SU-DHL-6 (cell line): ENCODE data around the gene SPATA1.
"Not testable (repeated sequence)": the region's sequence is repeated elsewhere in the genome, so short reads cannot be mapped to it uniquely, and the experiment has no call there.

Experiments used
- H2AFZ ChIP-seq: fragments of 200-600 bp; sonication (generic); 2 replicates; pipeline ENCODE4 v1.6.1; 2014; ENCODE audit warnings: low read depth, mild to moderate bottlenecking, moderate library complexity, mixed read lengths, antibody characterized with exemption, low read length; ENCODE audit not compliant: severe bottlenecking
- H3F3A ChIP-seq: fragments of 200-600 bp; shearing (Covaris generic); 2 replicates; pipeline ENCODE4 v1.6.0; 2016; ENCODE audit warnings: antibody characterized with exemption, mild to moderate bottlenecking; ENCODE audit not compliant: insufficient read depth
- H3K27ac ChIP-seq: fragments of 200-600 bp; sonication (generic); 2 replicates; pipeline ENCODE4 v1.5.1; 2016; ENCODE audit warnings: low read depth, mild to moderate bottlenecking, low read length, moderate library complexity, mixed read lengths
- H3K27me3 ChIP-seq: fragments of 200-600 bp; sonication (generic), shearing (Covaris generic); 2 replicates; pipeline ENCODE4 v1.6.0; 2014; ENCODE audit warnings: mild to moderate bottlenecking, low read length
- H3K36me3 ChIP-seq: fragments of 200-600 bp; sonication (generic); 2 replicates; pipeline ENCODE4 v1.6.1; 2014; ENCODE audit warnings: mild to moderate bottlenecking, low read length, mixed read lengths
- H3K4me2 ChIP-seq: fragments of 300-600, 200-600 bp; shearing (Covaris generic), sonication (generic); 2 replicates; pipeline ENCODE4 v1.6.0; 2014; ENCODE audit warnings: low read length, low read depth, mild to moderate bottlenecking; ENCODE audit not compliant: poor library complexity, severe bottlenecking
- H3K4me3 ChIP-seq: fragments of 200-600 bp; sonication (generic); 2 replicates; pipeline ENCODE4 v1.5.1; 2014; ENCODE audit warnings: antibody characterized with exemption, low read length, mild to moderate bottlenecking, mixed read lengths; ENCODE audit not compliant: insufficient read depth, poor library complexity, severe bottlenecking
- H3K79me2 ChIP-seq: fragments of 200-600 bp; sonication (generic); 2 replicates; pipeline ENCODE4 v1.6.1; 2014; ENCODE audit warnings: mild to moderate bottlenecking, low read length, moderate library complexity; ENCODE audit not compliant: insufficient read depth
- H3K9ac ChIP-seq: fragments of 200-600 bp; sonication (generic); 2 replicates; pipeline ENCODE4 v1.7.0; 2014; ENCODE audit warnings: mild to moderate bottlenecking, low read length
- H3K9me2 ChIP-seq: fragments of 200-600 bp; sonication (generic); replicated peaks from 2 replicates; pipeline ENCODE4 v1.6.1; 2014; ENCODE audit warnings: low read length; ENCODE audit not compliant: insufficient read depth
- H3K9me3 ChIP-seq: fragments of 200-600 bp; sonication (generic); 2 replicates; pipeline ENCODE4 v1.6.1; 2014; ENCODE audit warnings: low read length, mixed read lengths; ENCODE audit not compliant: insufficient read depth
- H4K20me1 ChIP-seq: fragments of 200-600 bp; sonication (generic); 2 replicates; pipeline ENCODE4 v1.6.1; 2014; ENCODE audit warnings: low read depth, mild to moderate bottlenecking, antibody characterized with exemption, low read length, moderate library complexity, mixed read lengths
- EZH2phosphoT487 ChIP-seq: fragments of 200-600 bp; sonication (generic), shearing (Covaris generic); conservative IDR thresholded peaks from 2 replicates; pipeline ENCODE4 v1.6.1; 2018; ENCODE audit warnings: mild to moderate bottlenecking, antibody characterized with exemption, low read length, moderate library complexity, mixed read lengths
- TF ChIP-seq, protein P1 (sequence below): fragments of 200-600 bp; sonication (generic); IDR thresholded peaks from one replicate; pipeline ENCODE4 v1.5.1; 2017; ENCODE audit warnings: antibody characterized with exemption, mild to moderate bottlenecking, low read length, moderate library complexity; ENCODE audit not compliant: insufficient read depth, poor library complexity, severe bottlenecking

Gene SPATA1

GRCh38 chr1:84504580-84505492, 1.4 kb upstream of the SPATA1 start:
- Histone ChIP-seq H3K4me3 (peak overlapping the region; percentile 85), H3F3A (peaks cover 21% of the 10 kb centered on the region), H2AFZ (no peak overlapping the region), H3K36me3 (peaks cover 17% of the 10 kb centered on the region; the same call in 1 of the 2 replicates), H3K27me3 (no peaks in the 10 kb centered on the region), H3K4me2 (peak overlapping the region; percentile 75), H3K9me2 (no peaks in the 10 kb centered on the region), H3K9ac (peak overlapping the region; percentile 69), H3K79me2 (peaks cover 58% of the 10 kb centered on the region), H3K27ac (peak overlapping the region; percentile 79), H3K9me3 (no peaks in the 10 kb centered on the region), H4K20me1 (peaks cover 22% of the 10 kb centered on the region; the same call in 1 of the 2 replicates)
- TF ChIP-seq EZH2phosphoT487: no peak
- TF ChIP-seq, protein P1, sequence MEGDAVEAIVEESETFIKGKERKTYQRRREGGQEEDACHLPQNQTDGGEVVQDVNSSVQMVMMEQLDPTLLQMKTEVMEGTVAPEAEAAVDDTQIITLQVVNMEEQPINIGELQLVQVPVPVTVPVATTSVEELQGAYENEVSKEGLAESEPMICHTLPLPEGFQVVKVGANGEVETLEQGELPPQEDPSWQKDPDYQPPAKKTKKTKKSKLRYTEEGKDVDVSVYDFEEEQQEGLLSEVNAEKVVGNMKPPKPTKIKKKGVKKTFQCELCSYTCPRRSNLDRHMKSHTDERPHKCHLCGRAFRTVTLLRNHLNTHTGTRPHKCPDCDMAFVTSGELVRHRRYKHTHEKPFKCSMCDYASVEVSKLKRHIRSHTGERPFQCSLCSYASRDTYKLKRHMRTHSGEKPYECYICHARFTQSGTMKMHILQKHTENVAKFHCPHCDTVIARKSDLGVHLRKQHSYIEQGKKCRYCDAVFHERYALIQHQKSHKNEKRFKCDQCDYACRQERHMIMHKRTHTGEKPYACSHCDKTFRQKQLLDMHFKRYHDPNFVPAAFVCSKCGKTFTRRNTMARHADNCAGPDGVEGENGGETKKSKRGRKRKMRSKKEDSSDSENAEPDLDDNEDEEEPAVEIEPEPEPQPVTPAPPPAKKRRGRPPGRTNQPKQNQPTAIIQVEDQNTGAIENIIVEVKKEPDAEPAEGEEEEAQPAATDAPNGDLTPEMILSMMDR: no peak

- peaks cover 11% of the 10 kb centered on the region; the same call in 1 of the 2 replicates for H3K36me3 ChIP-seq
- peak overlapping the region; percentile 85 for H3K4me3 ChIP-seq
- H2AFZ ChIP-seq: peak overlapping the region; percentile 50
- peak overlapping the region; percentile 79 for H3K27ac ChIP-seq
- no peaks in the 10 kb centered on the region for H3K9me3 ChIP-seq
- TF ChIP-seq EZH2phosphoT487: no peak
- TF ChIP-seq, protein P1: no peak
- peak overlapping the region; percentile 69 for H3K9ac ChIP-seq
- peak overlapping the region; percentile 75 for H3K4me2 ChIP-seq
- no peaks in the 10 kb centered on the region for H3K27me3 ChIP-seq
- peaks cover 51% of the 10 kb centered on the region for H3K79me2 ChIP-seq
- H4K20me1 ChIP-seq: peaks cover 16% of the 10 kb centered on the region; the same call in 1 of the 2 replicates
- H3F3A ChIP-seq: peaks cover 18% of the 10 kb centered on the region
- H3K9me2 ChIP-seq: no peaks in the 10 kb centered on the region
Measured at GRCh38 chr1:84505493-84506001, 639 bp upstream of the SPATA1 start.

- H2AFZ ChIP-seq: peak overlapping the region; percentile 88
- no peaks in the 10 kb centered on the region for H3K9me3 ChIP-seq
- H3K36me3 ChIP-seq: 0 out of 2 replicates have a peak, but pooled peaks cover 3% of the 10 kb centered on the region
- no peaks in the 10 kb centered on the region for H3K27me3 ChIP-seq
- no peaks in the 10 kb centered on the region for H3K9me2 ChIP-seq
- peak overlapping the region; percentile 79 for H3K27ac ChIP-seq
- H3K4me3 ChIP-seq: peak overlapping the region; percentile 85
- H3F3A ChIP-seq: peaks cover 5% of the 10 kb centered on the region; the same call in 1 of the 2 replicates
- peaks cover 8% of the 10 kb centered on the region; the same call in 1 of the 2 replicates for H4K20me1 ChIP-seq
- TF ChIP-seq EZH2phosphoT487: no peak
- TF ChIP-seq, protein P1: no peak
- peak overlapping the region; percentile 69 for H3K9ac ChIP-seq
- peaks cover 38% of the 10 kb centered on the region for H3K79me2 ChIP-seq
- peak overlapping the region; percentile 82 for H3K4me2 ChIP-seq
Measured at GRCh38 chr1:84506729-84507453, 705 bp downstream of the SPATA1 start.

DNA sequence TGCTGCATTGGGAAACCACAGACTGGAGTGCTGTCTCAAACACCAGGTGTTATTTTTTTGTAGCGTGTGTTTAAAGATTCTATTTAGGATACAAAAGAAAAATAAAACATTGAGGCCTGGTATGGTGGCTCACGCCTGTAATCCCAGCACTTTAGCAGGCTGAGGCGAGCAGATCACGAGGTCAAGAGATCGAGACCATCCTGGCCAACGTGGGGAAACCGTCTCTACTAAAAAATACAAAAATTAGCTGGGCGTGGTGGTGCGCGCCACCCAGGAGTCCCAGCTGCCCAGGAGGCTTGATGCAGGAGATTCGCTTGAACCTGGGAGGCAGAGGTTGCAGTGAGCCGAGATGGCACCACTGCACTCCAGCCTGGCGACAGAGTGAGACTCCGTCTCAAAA, 1.7 kb downstream of the SPATA1 start:
- H3K4me3 ChIP-seq, H3K27ac ChIP-seq, H3K9me3 ChIP-seq, H3K36me3 ChIP-seq, H4K20me1 ChIP-seq, H3K9me2 ChIP-seq, H3K27me3 ChIP-seq, H3K9ac ChIP-seq, H2AFZ ChIP-seq, H3F3A ChIP-seq: not testable (repeated sequence)
- peaks cover 28% of the 10 kb centered on the region for H3K79me2 ChIP-seq
- H3K4me2 ChIP-seq: peak overlapping the region; percentile 82
